Measurements from ENCODE around the gene SH3RF1.

The SH3RF1 gene

GRCh38 chr4:169059306-169060211 lies 211.2 kb downstream of the SH3RF1 start:
- no peak for DNase-seq

- DNase-seq: no peak
These were observed 212.4 kb downstream of the SH3RF1 start for GRCh38 chr4:169058312-169058711.

DNA sequence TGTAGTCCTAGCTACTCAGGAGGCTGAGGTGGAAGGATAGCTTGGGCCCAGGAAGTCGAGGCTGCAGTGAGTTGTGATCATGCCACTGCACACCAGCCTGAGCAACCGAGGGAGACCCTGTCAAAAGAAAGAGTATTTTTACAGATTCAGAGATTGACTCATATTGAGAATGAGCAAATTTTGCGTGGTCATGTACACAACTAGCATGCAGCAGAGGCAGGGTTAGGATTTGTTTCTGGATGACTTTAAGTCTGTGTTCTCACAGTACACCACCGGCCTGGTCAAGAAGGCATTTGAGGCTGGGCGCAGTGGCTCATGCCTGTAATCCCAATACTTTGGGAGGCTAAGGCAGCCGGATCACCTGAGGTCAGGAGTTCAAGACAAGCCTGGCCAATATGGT lies 215.9 kb downstream of the SH3RF1 start:
- no peak for DNase-seq

DNA sequence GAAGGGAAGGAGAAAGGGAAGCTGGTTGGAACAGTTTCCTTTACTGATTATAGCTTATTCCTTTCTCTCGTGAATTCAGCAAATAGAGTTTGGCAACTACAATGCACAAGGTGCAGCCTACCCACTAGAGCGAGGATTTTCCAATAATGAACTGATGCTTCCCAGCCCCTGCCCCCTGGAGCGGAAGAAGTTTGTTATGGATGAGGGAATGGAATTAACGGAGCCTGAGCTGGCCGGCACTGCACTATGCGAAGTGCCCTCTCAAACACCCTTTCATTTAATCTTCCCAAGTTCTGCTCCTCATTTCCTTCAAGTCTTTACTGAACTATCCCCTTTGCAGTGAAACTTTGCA lies 218.2 kb downstream of the SH3RF1 start:
- no peak for DNase-seq

DNA sequence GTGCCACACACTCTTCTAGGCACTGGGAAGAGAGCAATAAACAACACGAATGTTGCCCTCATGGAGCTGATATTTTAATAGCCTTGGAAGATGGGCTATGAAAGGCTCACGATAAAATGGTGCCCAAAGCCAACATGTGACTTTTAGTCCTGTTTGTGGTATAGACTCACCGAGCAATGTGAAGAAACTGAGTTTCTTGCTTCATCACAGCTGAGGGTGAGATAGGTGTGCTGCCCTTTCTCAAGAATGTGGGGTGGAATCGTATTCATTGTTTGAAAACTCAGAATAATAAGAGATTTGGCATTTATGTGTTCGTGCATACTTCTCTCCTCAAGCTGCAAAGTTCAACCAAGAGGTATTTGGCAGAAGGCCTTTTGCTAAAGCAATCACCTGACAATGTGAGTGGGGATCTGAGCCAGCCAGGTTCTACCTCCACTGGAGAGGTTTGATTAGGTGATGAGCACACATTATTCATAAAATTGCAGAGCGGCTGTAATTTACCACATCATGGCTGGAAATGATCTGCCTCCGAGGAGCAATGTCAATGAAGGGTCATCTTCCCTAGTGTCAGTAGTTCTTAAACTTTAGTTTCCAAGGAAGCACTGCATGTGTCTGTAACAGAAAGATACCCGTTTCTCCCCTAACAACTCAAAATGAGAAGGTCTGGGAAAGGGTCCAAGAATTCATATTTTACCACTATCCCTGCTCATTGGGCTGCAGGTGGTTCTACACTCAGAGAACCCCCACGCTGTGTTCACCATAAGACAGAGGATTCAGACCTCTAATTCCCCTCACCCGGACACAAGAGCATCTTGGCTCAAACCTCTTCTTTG lies 218.8 kb downstream of the SH3RF1 start:
- DNase-seq: no peak

GRCh38 chr4:169050881-169051760 lies 219.6 kb downstream of the SH3RF1 start:
- DNase-seq: no peak

GRCh38 chr4:169050284-169050683 lies 220.5 kb downstream of the SH3RF1 start:
- no peak for DNase-seq

DNA sequence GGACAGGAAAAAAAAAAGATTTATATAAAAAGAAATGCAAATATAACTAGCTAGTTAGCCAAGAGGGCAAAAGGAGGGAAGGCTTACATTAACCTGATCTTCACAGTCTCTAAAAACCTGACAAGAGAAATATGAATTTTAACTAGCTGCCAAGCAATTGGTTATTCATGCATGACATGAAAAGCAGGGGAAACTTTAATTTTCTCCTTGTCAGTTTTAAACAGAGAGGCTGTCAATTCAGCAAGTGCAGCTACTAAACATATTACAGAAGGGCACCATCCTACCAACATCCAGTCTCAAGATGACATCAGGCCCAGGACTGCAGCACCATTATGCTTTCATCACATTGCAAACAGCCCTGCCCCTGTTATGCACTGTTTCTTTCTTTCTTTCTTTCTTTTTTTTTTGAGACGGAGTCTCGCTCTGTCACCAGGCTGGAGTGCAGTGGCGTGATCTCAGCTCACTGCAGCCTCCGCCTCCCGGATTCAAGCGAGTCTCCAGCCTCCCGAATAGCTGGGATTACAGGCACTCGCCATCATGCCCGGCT lies 221.8 kb downstream of the SH3RF1 start:
- DNase-seq: no peak

DNA sequence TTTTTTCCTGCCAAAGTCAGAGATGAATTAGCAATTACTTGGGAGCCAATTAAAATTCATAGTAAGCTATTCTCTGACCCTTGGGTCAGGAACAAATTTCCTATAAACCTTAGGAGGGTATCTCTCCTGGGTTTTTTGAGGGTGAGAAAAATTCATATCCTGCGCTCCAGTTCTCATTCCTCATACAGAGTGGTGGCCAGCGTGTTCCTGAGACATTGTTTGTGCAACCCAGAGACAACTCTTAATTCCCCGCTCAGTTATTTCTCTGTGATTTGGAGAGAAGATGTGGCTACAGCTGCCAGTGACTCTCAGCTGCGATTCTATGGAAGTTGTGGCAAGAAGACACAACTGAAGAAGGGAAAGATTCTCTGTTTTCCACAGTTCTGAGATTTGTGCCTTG lies 222.8 kb downstream of the SH3RF1 start:
- DNase-seq: no peak

DNA sequence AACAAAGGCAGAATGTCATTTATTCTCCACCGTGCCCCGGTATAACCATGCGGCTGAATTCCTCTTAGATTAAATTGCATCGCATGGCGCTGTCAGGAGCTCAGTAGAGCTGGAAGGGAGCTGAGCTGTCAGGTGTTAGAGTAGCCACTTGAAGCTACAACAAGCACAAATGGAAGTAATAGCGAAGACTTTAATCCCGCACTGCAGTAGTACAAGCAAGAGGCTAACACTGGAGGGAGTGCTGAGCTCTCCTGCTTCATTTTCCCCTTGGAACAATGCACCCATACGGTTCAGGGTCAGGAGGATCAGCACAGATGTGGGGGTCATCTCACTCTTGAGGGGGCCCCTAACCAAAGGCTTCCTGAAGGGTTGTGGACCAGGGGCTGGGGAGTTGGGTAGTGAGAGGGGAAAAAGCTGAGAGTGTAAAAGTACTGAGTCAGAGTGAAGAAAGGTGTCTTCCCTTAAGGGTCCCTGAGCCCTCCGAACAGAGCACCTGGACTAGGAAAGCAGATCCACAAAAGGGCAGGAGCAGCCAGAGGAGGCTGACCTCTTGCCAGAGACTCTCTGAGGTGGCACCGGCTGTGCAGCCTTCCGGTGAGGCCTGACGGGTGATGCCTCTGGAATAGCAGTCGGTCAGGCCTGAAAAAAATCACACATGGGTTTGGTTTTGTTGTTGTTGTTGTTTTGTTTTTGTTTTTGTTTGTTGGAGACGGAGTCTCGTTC lies 224.7 kb downstream of the SH3RF1 start:
- DNase-seq: no peak

GRCh38 chr4:169044714-169045447 lies 225.9 kb downstream of the SH3RF1 start:
- no peak for DNase-seq
